K562 (cell line): ENCODE measurements around the gene CRAMP1.

Experiments
- CC2D1A ChIP-seq: fragments of 450-650 bp; IDR thresholded peaks from 2 replicates; pipeline ENCODE4 v1.6.1; 2017; ENCODE audit warnings: mild to moderate bottlenecking
- MAFK ChIP-seq: IDR thresholded peaks from 2 replicates; pipeline ENCODE4 v1.6.1; 2011; ENCODE audit warnings: low read length, improper control_type of control experiment
- MEF2A ChIP-seq: IDR thresholded peaks from 2 replicates; pipeline ENCODE4 v1.6.1; 2011; ENCODE audit warnings: low read depth, mild to moderate bottlenecking, low read length, moderate library complexity; ENCODE audit not compliant: control insufficient read depth
- NCOA2 ChIP-seq, 2 experiments: fragments of 450-650 bp; IDR thresholded peaks; 2 replicates each; pipeline ENCODE4 v1.6.1; 2018; ENCODE audit warnings: mild to moderate bottlenecking in 2 of 2, moderate library complexity in 1 of 2; ENCODE audit not compliant: partially characterized antibody in 2 of 2
- POLR2A ChIP-seq: fragments of 450-650 bp; conservative IDR thresholded peaks from 2 replicates; pipeline ENCODE4 v1.6.1; 2016
- SP2 ChIP-seq: IDR thresholded peaks from 2 replicates; pipeline ENCODE4 v1.6.1; 2011; ENCODE audit warnings: mild to moderate bottlenecking, low read depth, low read length, moderate library complexity; ENCODE audit not compliant: poor library complexity, severe bottlenecking; ENCODE audit errors: extremely low read depth
- ZNF263 ChIP-seq: sonication (generic); formaldehyde crosslinking; IDR thresholded peaks from 2 replicates; pipeline ENCODE4 v1.8.0; 2022; ENCODE audit warnings: mild to moderate bottlenecking, missing genetic modification reagents, borderline replicate concordance

DNA sequence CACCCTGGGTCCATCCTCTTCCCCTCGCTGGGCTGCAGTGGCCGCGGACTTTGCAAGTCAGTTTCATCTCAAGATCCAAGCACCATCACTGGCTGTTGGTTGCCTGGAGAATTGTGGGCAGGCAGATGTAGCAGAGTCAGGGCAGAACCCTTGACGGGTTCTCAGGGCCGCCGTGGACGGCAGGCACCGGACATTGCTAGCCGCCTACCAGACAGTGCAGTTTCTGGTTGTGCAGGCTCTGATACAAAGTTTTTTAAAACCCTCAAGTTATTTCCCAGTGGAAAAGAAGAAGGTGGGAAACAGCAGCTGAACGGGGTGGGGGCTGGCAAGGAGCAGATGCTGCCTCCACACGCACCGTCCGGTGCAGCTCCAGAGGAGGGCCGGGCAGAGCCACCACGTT, 97.2 kb downstream of the CRAMP1 start:
- TF ChIP-seq MAFK (no peak), SP2 (no peak), NCOA2 (IDR thresholded peaks at IDR 0.05; ENCODE audit: partially characterized antibody in 2 of 2) (no peak), MEF2A (no peak), CC2D1A (no peak), ZNF263 (CRISPR knock-in tag) (no peak), POLR2A (no peak)
